ENCODE measurements around the gene DUSP22. TPM values are rescaled to one million over a fixed set of nuclear protein-coding genes. Genes with fewer than 3 reads are reported as not detected.

The DUSP22 gene
- total RNA-seq, 1 donor from 2014 or later = 48.0 TPM

- H3K27me3 ChIP-seq (ENCODE audit: low read depth) = no peaks in the 10 kb centered on the region
- no peaks in the 10 kb centered on the region for H3K9me3 ChIP-seq (replicated peaks)
- intact Hi-C loops (cut with micrococcal nuclease) = no loop called here
- peaks cover 45% of the 10 kb centered on the region for H3K4me1 ChIP-seq
- H3K4me3 ChIP-seq = no peak overlapping the region
- no peak for DNase-seq
- H3K27ac ChIP-seq (replicated peaks) = no peak overlapping the region
- no peak for TF ChIP-seq CTCF (IDR thresholded peaks at IDR 0.05; ENCODE audit: borderline replicate concordance)
- H3K36me3 ChIP-seq = no peaks in the 10 kb centered on the region
Measured at GRCh38 chr6:328924-329323, 36.6 kb downstream of the DUSP22 start.

- TF ChIP-seq CTCF (IDR thresholded peaks at IDR 0.05; ENCODE audit: borderline replicate concordance) = no peak
- peak; percentile 16 for DNase-seq
- Histone ChIP-seq H3K9me3 (replicated peaks) (no peaks in the 10 kb centered on the region), H3K4me3 (no peak overlapping the region), H3K36me3 (no peaks in the 10 kb centered on the region), H3K4me1 (peaks cover 36% of the 10 kb centered on the region), H3K27me3 (ENCODE audit: low read depth) (no peaks in the 10 kb centered on the region), H3K27ac (replicated peaks) (no peak overlapping the region)
- intact Hi-C loops (cut with micrococcal nuclease) = no loop called here
Measured at GRCh38 chr6:329888-330691, 37.8 kb downstream of the DUSP22 start.

GRCh38 chr6:330948-331347, 38.7 kb downstream of the DUSP22 start:
- Histone ChIP-seq H3K4me3 (no peak overlapping the region), H3K9me3 (replicated peaks) (no peaks in the 10 kb centered on the region), H3K27me3 (ENCODE audit: low read depth) (no peaks in the 10 kb centered on the region), H3K36me3 (no peaks in the 10 kb centered on the region), H3K27ac (replicated peaks) (no peak overlapping the region), H3K4me1 (peaks cover 40% of the 10 kb centered on the region)
- TF ChIP-seq CTCF (IDR thresholded peaks at IDR 0.05; ENCODE audit: borderline replicate concordance) = no peak
- intact Hi-C loops (cut with micrococcal nuclease) = no loop called here
- no peak for DNase-seq

- no peak for DNase-seq
- H3K4me1 ChIP-seq = peaks cover 47% of the 10 kb centered on the region
- intact Hi-C loops (cut with micrococcal nuclease) = no loop called here
- H3K4me3 ChIP-seq = no peak overlapping the region
- no peaks in the 10 kb centered on the region for H3K36me3 ChIP-seq
- H3K27me3 ChIP-seq (ENCODE audit: low read depth) = no peaks in the 10 kb centered on the region
- no peak overlapping the region for H3K27ac ChIP-seq (replicated peaks)
- no peak for TF ChIP-seq CTCF (IDR thresholded peaks at IDR 0.05; ENCODE audit: borderline replicate concordance)
- no peaks in the 10 kb centered on the region for H3K9me3 ChIP-seq (replicated peaks)
Measured at GRCh38 chr6:331622-332521, 39.6 kb downstream of the DUSP22 start.

- TF ChIP-seq CTCF (IDR thresholded peaks at IDR 0.05; ENCODE audit: borderline replicate concordance) = no peak
- Histone ChIP-seq H3K27me3 (ENCODE audit: low read depth) (no peaks in the 10 kb centered on the region), H3K4me3 (no peak overlapping the region), H3K27ac (replicated peaks) (no peak overlapping the region), H3K4me1 (peaks cover 47% of the 10 kb centered on the region), H3K36me3 (no peaks in the 10 kb centered on the region), H3K9me3 (replicated peaks) (no peaks in the 10 kb centered on the region)
- no peak for DNase-seq
- intact Hi-C loops (cut with micrococcal nuclease) = no loop called here
Measured at GRCh38 chr6:332671-333070, 40.4 kb downstream of the DUSP22 start.
